Activated CD8-positive, alpha-beta memory T cell treated with anti-CD3 and anti-CD28 coated beads for 48 hours (primary cell): ENCODE data around the gene ZNF804A.

Source experiments
- DNase-seq, 3 experiments: peaks; one replicate each; pipeline ENCODE4 v3.0.0-alpha.2; 2020; ENCODE audit warnings: low read depth in 2 of 3, low spot score in 2 of 3

Gene ZNF804A

GRCh38 chr2:184598316-184599053 lies at the start of gene ZNF804A:
ZNF804A (plus strand) TSS chr2:184598529; CDS start chr2:184598960, 431 bp downstream.
- peak in 1 of 3 experiments; percentile 0 for DNase-seq

GRCh38 chr2:184549153-184549552 lies 49.2 kb upstream of the ZNF804A start:
- no peak for DNase-seq

- no peak for DNase-seq
Observed at GRCh38 chr2:184551626-184552025, 46.7 kb upstream of the ZNF804A start.

GRCh38 chr2:184554736-184555135 lies 43.6 kb upstream of the ZNF804A start:
- no peak for DNase-seq

- DNase-seq, result no peak
Observed at GRCh38 chr2:184555352-184555751, 43.0 kb upstream of the ZNF804A start.

GRCh38 chr2:184556639-184557038 lies 41.7 kb upstream of the ZNF804A start:
- DNase-seq, result no peak

- DNase-seq, result no peak
Observed at GRCh38 chr2:184558713-184559464, 39.4 kb upstream of the ZNF804A start.

GRCh38 chr2:184560603-184561002 lies 37.7 kb upstream of the ZNF804A start:
- DNase-seq, result no peak

GRCh38 chr2:184562532-184562931 lies 35.8 kb upstream of the ZNF804A start:
- DNase-seq, result no peak

GRCh38 chr2:184564092-184564491 lies 34.2 kb upstream of the ZNF804A start:
- no peak for DNase-seq

GRCh38 chr2:184566716-184567115 lies 31.6 kb upstream of the ZNF804A start:
- DNase-seq, result no peak

- no peak for DNase-seq
Observed at GRCh38 chr2:184577056-184577455, 21.3 kb upstream of the ZNF804A start.

- no peak for DNase-seq
Observed at GRCh38 chr2:184577743-184578142, 20.6 kb upstream of the ZNF804A start.

GRCh38 chr2:184579226-184579625 lies 19.1 kb upstream of the ZNF804A start:
- no peak for DNase-seq

- no peak for DNase-seq
Observed at GRCh38 chr2:184581391-184581790, 16.9 kb upstream of the ZNF804A start.

GRCh38 chr2:184589261-184589660 lies 9.1 kb upstream of the ZNF804A start:
- DNase-seq, result no peak

GRCh38 chr2:184596819-184597411 lies 1.4 kb upstream of the ZNF804A start:
- no peak for DNase-seq

GRCh38 chr2:184597571-184597991 lies 748 bp upstream of the ZNF804A start:
- no peak for DNase-seq

- DNase-seq, result no peak
Observed at GRCh38 chr2:184598002-184598315, 370 bp upstream of the ZNF804A start.

- no peak for DNase-seq
Observed at GRCh38 chr2:184599054-184599871, 934 bp downstream of the ZNF804A start.

- DNase-seq, result no peak
Observed at GRCh38 chr2:184599872-184600222, 1.5 kb downstream of the ZNF804A start.
